Mesendoderm (in vitro differentiated cells): ENCODE data around the gene BBS5.

Experiments used
- DNase-seq: peaks from one replicate; pipeline ENCODE4 v3.0.0; 2013
- H2AK5ac ChIP-seq: 2 replicates; pipeline ENCODE4 v1.6.1; 2013; ENCODE audit warnings: low read length, inconsistent platforms
- H2BK120ac ChIP-seq: 2 replicates; pipeline ENCODE4 v1.6.1; 2013; ENCODE audit warnings: low read depth, mild to moderate bottlenecking, low read length, moderate library complexity, mixed read lengths
- H2BK15ac ChIP-seq: replicated peaks from 2 replicates; pipeline ENCODE4 v1.6.1; 2013; ENCODE audit warnings: low read depth, mild to moderate bottlenecking, moderate library complexity
- H2BK5ac ChIP-seq: 2 replicates; pipeline ENCODE4 v1.6.1; 2013; ENCODE audit warnings: low read length, inconsistent platforms
- H3K18ac ChIP-seq: 2 replicates; pipeline ENCODE4 v1.6.1; 2013; ENCODE audit warnings: mild to moderate bottlenecking, low read length, mixed read lengths
- H3K23ac ChIP-seq: one replicate; pipeline ENCODE4 v1.6.1; 2013; ENCODE audit warnings: low read length
- H3K27ac ChIP-seq: 2 replicates; pipeline ENCODE4 v1.5.1; 2013; ENCODE audit warnings: low read depth, mild to moderate bottlenecking, inconsistent platforms, low read length, moderate library complexity
- H3K27me3 ChIP-seq: 2 replicates; pipeline ENCODE4 v1.6.1; 2013; ENCODE audit warnings: low read length, control low read depth, mild to moderate bottlenecking, inconsistent platforms; ENCODE audit not compliant: insufficient read depth, poor library complexity
- H3K36me3 ChIP-seq: 2 replicates; pipeline ENCODE4 v1.6.1; 2013; ENCODE audit warnings: low read length, inconsistent platforms; ENCODE audit not compliant: control insufficient read depth, insufficient read depth
- H3K4ac ChIP-seq: one replicate; pipeline ENCODE4 v1.6.1; 2013; ENCODE audit warnings: low read depth, mild to moderate bottlenecking, low read length, moderate library complexity
- H3K4me1 ChIP-seq: 2 replicates; pipeline ENCODE4 v1.6.1; 2013; ENCODE audit warnings: low read depth, low read length, inconsistent platforms; ENCODE audit not compliant: control insufficient read depth
- H3K4me2 ChIP-seq: 2 replicates; pipeline ENCODE4 v1.6.1; 2013; ENCODE audit warnings: low read length
- H3K4me3 ChIP-seq: 2 replicates; pipeline ENCODE4 v1.5.1; 2013; ENCODE audit warnings: mild to moderate bottlenecking, low read length
- H3K56ac ChIP-seq: one replicate; pipeline ENCODE4 v1.6.1; 2013; ENCODE audit warnings: low read length
- H3K79me1 ChIP-seq: 2 replicates; pipeline ENCODE4 v1.6.1; 2013; ENCODE audit warnings: low read length, inconsistent platforms
- H3K79me2 ChIP-seq: 2 replicates; pipeline ENCODE4 v1.6.1; 2013; ENCODE audit warnings: mild to moderate bottlenecking, low read length; ENCODE audit not compliant: control insufficient read depth, insufficient read depth
- H3K9ac ChIP-seq: 2 replicates; pipeline ENCODE4 v1.6.1; 2013; ENCODE audit warnings: low read length, inconsistent platforms
- H4K5ac ChIP-seq: one replicate; pipeline ENCODE4 v1.6.1; 2013; ENCODE audit warnings: low read length
- H4K8ac ChIP-seq: one replicate; pipeline ENCODE4 v1.6.1; 2013; ENCODE audit warnings: low read depth, mild to moderate bottlenecking, control low read depth, low read length, moderate library complexity
- WGBS: extraction: QIAGEN DNeasy Blood & Tissue Kit; methylation state at CpG from one replicate; pipeline ENCODE4 v1.1.7; 2013; ENCODE audit warnings: low lambda C conversion rate, missing lambda C conversion rate; ENCODE audit not compliant: insufficient coverage; ENCODE audit errors: extremely low coverage; 5-methylcytosine and 5-hydroxymethylcytosine counted together

The BBS5 gene

GRCh38 chr2:169462896-169463695, 16.2 kb upstream of the BBS5 start:
- no CpG with 5 or more reads among the region's 4 CpGs for WGBS
- Histone ChIP-seq H3K9ac (no peak overlapping the region), H3K79me2 (no peaks in the 10 kb centered on the region), H3K27me3 (no peaks in the 10 kb centered on the region), H3K23ac (no peak overlapping the region), H3K56ac (no peak overlapping the region), H3K18ac (no peak overlapping the region), H3K4me3 (no peak overlapping the region), H3K4me1 (no peaks in the 10 kb centered on the region), H2BK120ac (no peak overlapping the region), H2BK5ac (no peak overlapping the region), H2BK15ac (no peak overlapping the region), H3K79me1 (no peaks in the 10 kb centered on the region), H3K27ac (no peak overlapping the region), H4K8ac (no peak overlapping the region), H3K36me3 (no peaks in the 10 kb centered on the region), H2AK5ac (no peak overlapping the region), H3K4me2 (no peak overlapping the region), H3K4ac (no peak overlapping the region), H4K5ac (no peak overlapping the region)
- DNase-seq, result no peak

- Histone ChIP-seq H3K4me1 (no peaks in the 10 kb centered on the region), H3K27me3 (no peaks in the 10 kb centered on the region), H3K9ac (no peak overlapping the region), H3K27ac (no peak overlapping the region), H4K8ac (no peak overlapping the region), H4K5ac (no peak overlapping the region), H3K4me2 (no peak overlapping the region), H3K23ac (no peak overlapping the region), H2BK120ac (no peak overlapping the region), H2AK5ac (no peak overlapping the region), H3K79me2 (no peaks in the 10 kb centered on the region), H3K79me1 (no peaks in the 10 kb centered on the region), H3K18ac (no peak overlapping the region), H3K4ac (no peak overlapping the region), H3K36me3 (no peaks in the 10 kb centered on the region), H2BK15ac (no peak overlapping the region), H2BK5ac (no peak overlapping the region), H3K56ac (no peak overlapping the region), H3K4me3 (no peak overlapping the region)
- WGBS, result no CpG with 5 or more reads among the region's 1 CpG
- no peak for DNase-seq
These were observed 14.8 kb upstream of the BBS5 start for GRCh38 chr2:169464466-169464865.

- H3K4me1 ChIP-seq, result no peaks in the 10 kb centered on the region
- H3K23ac ChIP-seq, result no peak overlapping the region
- H3K79me2 ChIP-seq, result no peaks in the 10 kb centered on the region
- H2BK5ac ChIP-seq, result no peak overlapping the region
- H4K8ac ChIP-seq, result no peak overlapping the region
- no peak overlapping the region for H4K5ac ChIP-seq
- H3K36me3 ChIP-seq, result no peaks in the 10 kb centered on the region
- H3K79me1 ChIP-seq, result no peaks in the 10 kb centered on the region
- no peak overlapping the region for H2BK15ac ChIP-seq
- no peaks in the 10 kb centered on the region for H3K27me3 ChIP-seq
- H3K4me2 ChIP-seq, result no peak overlapping the region
- H3K9ac ChIP-seq, result no peak overlapping the region
- H3K27ac ChIP-seq, result no peak overlapping the region
- WGBS, result no CpG with 5 or more reads among the region's 2 CpGs
- no peak overlapping the region for H3K4ac ChIP-seq
- no peak for DNase-seq
- no peak overlapping the region for H3K18ac ChIP-seq
- no peak overlapping the region for H2AK5ac ChIP-seq
- no peak overlapping the region for H3K4me3 ChIP-seq
- H2BK120ac ChIP-seq, result no peak overlapping the region
- no peak overlapping the region for H3K56ac ChIP-seq
These were observed 14.4 kb upstream of the BBS5 start for GRCh38 chr2:169464882-169465281.

- no peak overlapping the region for H3K18ac ChIP-seq
- H3K4me1 ChIP-seq, result no peaks in the 10 kb centered on the region
- H2AK5ac ChIP-seq, result no peak overlapping the region
- H3K23ac ChIP-seq, result no peak overlapping the region
- no peaks in the 10 kb centered on the region for H3K79me2 ChIP-seq
- H3K4me3 ChIP-seq, result no peak overlapping the region
- no CpG with 5 or more reads among the region's 1 CpG for WGBS
- no peak overlapping the region for H3K4me2 ChIP-seq
- H3K27ac ChIP-seq, result no peak overlapping the region
- no peak overlapping the region for H2BK120ac ChIP-seq
- H3K56ac ChIP-seq, result no peak overlapping the region
- no peaks in the 10 kb centered on the region for H3K79me1 ChIP-seq
- no peak overlapping the region for H3K9ac ChIP-seq
- no peak overlapping the region for H2BK5ac ChIP-seq
- H3K36me3 ChIP-seq, result no peaks in the 10 kb centered on the region
- no peaks in the 10 kb centered on the region for H3K27me3 ChIP-seq
- no peak overlapping the region for H2BK15ac ChIP-seq
- no peak overlapping the region for H4K8ac ChIP-seq
- no peak overlapping the region for H3K4ac ChIP-seq
- H4K5ac ChIP-seq, result no peak overlapping the region
- peak; percentile 17 for DNase-seq
These were observed 10.5 kb upstream of the BBS5 start for GRCh38 chr2:169468841-169469240.

- Histone ChIP-seq H3K79me2 (no peaks in the 10 kb centered on the region), H2AK5ac (no peak overlapping the region), H3K79me1 (no peaks in the 10 kb centered on the region), H4K5ac (no peak overlapping the region), H3K9ac (no peak overlapping the region), H3K4me1 (no peaks in the 10 kb centered on the region), H4K8ac (no peak overlapping the region), H3K27me3 (no peaks in the 10 kb centered on the region), H3K4me3 (no peak overlapping the region), H3K4ac (no peak overlapping the region), H3K27ac (no peak overlapping the region), H3K4me2 (no peak overlapping the region), H3K18ac (no peak overlapping the region), H3K56ac (no peak overlapping the region), H3K23ac (no peak overlapping the region), H2BK120ac (no peak overlapping the region), H3K36me3 (no peaks in the 10 kb centered on the region), H2BK15ac (no peak overlapping the region), H2BK5ac (no peak overlapping the region)
- DNase-seq, result no peak
- no CpG with 5 or more reads among the region's 3 CpGs for WGBS
These were observed 9.2 kb upstream of the BBS5 start for GRCh38 chr2:169469952-169470572.
